CD4-positive, CD25-positive, alpha-beta regulatory T cell (primary cell): ENCODE data around the gene MRO. TPM values are rescaled to one million over a fixed set of nuclear protein-coding genes. Genes with fewer than 3 reads are reported as not detected.
"Not testable (repeated sequence)": the region's sequence is repeated elsewhere in the genome, so short reads cannot be mapped to it uniquely, and the experiment has no call there.

Source experiments
- ATAC-seq, 2 donors: fragments of 150-1000 bp; cut with Tn5 transposase; one replicate each; pipeline ENCODE4 v1.10.0; 2021; ENCODE audit warnings: low read depth in 2 of 2, moderate number of reproducible peaks in 2 of 2, moderate library complexity in 1 of 2
- DNase-seq, 3 donors: peaks; one replicate each; pipeline versions ENCODE4 v3.0.0 to v3.0.0-alpha.2; 2012 to 2022; ENCODE audit warnings: mixed read lengths in 1 of 3
- H3K27ac ChIP-seq: one replicate; pipeline ENCODE4 v1.7.0; 2013; ENCODE audit warnings: mild to moderate bottlenecking, low read length; ENCODE audit not compliant: insufficient read depth, poor library complexity, severe bottlenecking
- H3K27me3 ChIP-seq: one replicate; pipeline ENCODE4 v1.7.0; 2013; ENCODE audit warnings: low read length; ENCODE audit not compliant: control insufficient read depth, insufficient read depth
- H3K36me3 ChIP-seq: one replicate; pipeline ENCODE4 v1.7.0; 2013; ENCODE audit warnings: mild to moderate bottlenecking, low read length, moderate library complexity; ENCODE audit not compliant: control insufficient read depth, insufficient read depth
- H3K4me1 ChIP-seq: 2 replicates; pipeline ENCODE4 v1.7.0; 2013; ENCODE audit warnings: mild to moderate bottlenecking, low read length; ENCODE audit not compliant: insufficient read depth, control insufficient read depth, poor library complexity, severe bottlenecking
- H3K4me3 ChIP-seq: one replicate; pipeline ENCODE4 v1.7.0; 2013; ENCODE audit warnings: low read depth, mild to moderate bottlenecking, low read length, moderate library complexity
- H3K9me3 ChIP-seq, 2 experiments: 1 replicate in 1 of 2; 2 replicates in 1 of 2; pipeline ENCODE4 v1.7.0; 2013; ENCODE audit warnings: low read length in 2 of 2, mild to moderate bottlenecking in 1 of 2, moderate library complexity in 1 of 2; ENCODE audit not compliant: control insufficient read depth in 2 of 2
- H3K27ac Mint-ChIP-seq, 3 donors: one replicate each; pipeline ENCODE4 v1.8.0; 2020 to 2022; ENCODE audit warnings: mild to moderate bottlenecking in 3 of 3, mixed read lengths in 3 of 3, moderate library complexity in 2 of 3
- H3K27me3 Mint-ChIP-seq: one replicate; pipeline ENCODE4 v1.8.0; 2022; ENCODE audit warnings: mild to moderate bottlenecking, mixed read lengths
- H3K36me3 Mint-ChIP-seq: one replicate; pipeline ENCODE4 v1.8.0; 2020; ENCODE audit warnings: mixed read lengths
- H3K4me1 Mint-ChIP-seq, 4 donors: one replicate each; pipeline ENCODE4 v1.8.0; 2020 to 2022; ENCODE audit warnings: mixed read lengths in 4 of 4, mild to moderate bottlenecking in 1 of 4
- H3K4me3 Mint-ChIP-seq, 4 donors: one replicate each; pipeline ENCODE4 v1.8.0; 2020 to 2022; ENCODE audit warnings: mild to moderate bottlenecking in 4 of 4, mixed read lengths in 4 of 4, moderate library complexity in 3 of 4
- H3K9me3 Mint-ChIP-seq, 7 donors: one replicate each; pipeline ENCODE4 v1.8.0; 2020 to 2022; ENCODE audit warnings: mixed read lengths in 7 of 7, mild to moderate bottlenecking in 3 of 7, moderate library complexity in 2 of 7
- polyA plus RNA-seq, 4 donors: library from polyadenylated mRNA; unstranded; fragments of 300-500 nt; fragmentation: Illumina TruSeq; gene quantifications; one replicate each; pipeline ENCODE4 v1.2.3, GENCODE V29; 2021
- total RNA-seq: library from RNA; stranded (reverse); gene quantifications from one replicate; pipeline ENCODE4 v1.2.3, GENCODE V29; 2022

The MRO gene
- total and polyA plus RNA-seq, 5 donors from 2014 or later: not detected

GRCh38 chr18:50791599-50792438 lies 28.0 kb downstream of the MRO start:
- Mint-ChIP-seq H3K27me3 (peaks cover 16% of the 10 kb centered on the region), H3K4me1 (no peaks in the 10 kb centered on the region), H3K9me3 (peaks cover 0 to 2% (median 0%) of the 10 kb centered on the region in 7 donors)

GRCh38 chr18:50790948-50791347 lies 28.9 kb downstream of the MRO start:
- DNase-seq: no peak
- H3K4me1 ChIP-seq: no peaks in the 10 kb centered on the region
- no peak for ATAC-seq
- H3K9me3 ChIP-seq: no peaks in the 10 kb centered on the region
- no peaks in the 10 kb centered on the region for H3K36me3 ChIP-seq
- no peaks in the 10 kb centered on the region for H3K4me1 Mint-ChIP-seq
- no peak overlapping the region for H3K27ac ChIP-seq
- no peak overlapping the region for H3K4me3 Mint-ChIP-seq
- no peak overlapping the region for H3K4me3 ChIP-seq
- no peaks in the 10 kb centered on the region for H3K9me3 Mint-ChIP-seq
- peaks cover 7% of the 10 kb centered on the region for H3K27me3 Mint-ChIP-seq
- H3K36me3 Mint-ChIP-seq: no peaks in the 10 kb centered on the region
- peak overlapping the region in 1 of 3 donors; percentile 74 for H3K27ac Mint-ChIP-seq
- peaks cover 8% of the 10 kb centered on the region for H3K27me3 ChIP-seq

More at GRCh38 chr18:50791599-50792438, 28.0 kb downstream of the MRO start:
- Histone ChIP-seq H3K4me3 (no peak overlapping the region), H3K36me3 (no peaks in the 10 kb centered on the region), H3K9me3 (no peaks in the 10 kb centered on the region), H3K4me1 (no peaks in the 10 kb centered on the region), H3K27me3 (peaks cover 8% of the 10 kb centered on the region), H3K27ac (no peak overlapping the region)
- Mint-ChIP-seq H3K27ac (no peak overlapping the region), H3K4me3 (no peak overlapping the region), H3K36me3 (no peaks in the 10 kb centered on the region)
- no peak for DNase-seq
- ATAC-seq: no peak

- H3K27me3 ChIP-seq: peaks cover 8% of the 10 kb centered on the region
- H3K36me3 Mint-ChIP-seq: no peaks in the 10 kb centered on the region
- no peak overlapping the region for H3K4me3 ChIP-seq
- no peaks in the 10 kb centered on the region for H3K36me3 ChIP-seq
- no peaks in the 10 kb centered on the region for H3K4me1 Mint-ChIP-seq
- no peak overlapping the region for H3K4me3 Mint-ChIP-seq
- no peaks in the 10 kb centered on the region for H3K9me3 ChIP-seq
- ATAC-seq: no peak
- no peak overlapping the region for H3K27ac ChIP-seq
- DNase-seq: no peak
- peaks cover 5% of the 10 kb centered on the region for H3K27me3 Mint-ChIP-seq
- no peaks in the 10 kb centered on the region for H3K4me1 ChIP-seq
- H3K9me3 Mint-ChIP-seq: no peaks in the 10 kb centered on the region
- H3K27ac Mint-ChIP-seq: no peak overlapping the region
Measured at GRCh38 chr18:50790241-50790640, 29.6 kb downstream of the MRO start.

GRCh38 chr18:50788284-50788683 lies 31.5 kb downstream of the MRO start:
- no peaks in the 10 kb centered on the region for H3K9me3 ChIP-seq
- H3K4me3 ChIP-seq: no peak overlapping the region
- Mint-ChIP-seq H3K4me1 (no peaks in the 10 kb centered on the region), H3K27me3 (peaks cover 5% of the 10 kb centered on the region), H3K4me3 (no peak overlapping the region), H3K9me3 (peaks cover 0 to 2% (median 0%) of the 10 kb centered on the region in 7 donors), H3K27ac (no peak overlapping the region), H3K36me3 (no peaks in the 10 kb centered on the region)
- no peaks in the 10 kb centered on the region for H3K4me1 ChIP-seq
- H3K27ac ChIP-seq: no peak overlapping the region
- no peak for ATAC-seq
- no peaks in the 10 kb centered on the region for H3K36me3 ChIP-seq
- DNase-seq: no peak
- peaks cover 2% of the 10 kb centered on the region for H3K27me3 ChIP-seq

GRCh38 chr18:50786864-50787263 lies 33.0 kb downstream of the MRO start:
- ATAC-seq (no peak), DNase-seq (no peak)
- peaks cover 2% of the 10 kb centered on the region for H3K27me3 ChIP-seq
- H3K36me3 Mint-ChIP-seq: no peaks in the 10 kb centered on the region
- no peaks in the 10 kb centered on the region for H3K4me1 ChIP-seq
- H3K4me3 ChIP-seq: no peak overlapping the region
- H3K27me3 Mint-ChIP-seq: peaks cover 5% of the 10 kb centered on the region
- no peak overlapping the region for H3K27ac Mint-ChIP-seq
- no peaks in the 10 kb centered on the region for H3K36me3 ChIP-seq
- no peaks in the 10 kb centered on the region for H3K9me3 ChIP-seq
- H3K4me1 Mint-ChIP-seq: no peaks in the 10 kb centered on the region
- no peak overlapping the region for H3K27ac ChIP-seq
- H3K4me3 Mint-ChIP-seq: no peak overlapping the region
- peaks cover 0 to 2% (median 0%) of the 10 kb centered on the region in 7 donors for H3K9me3 Mint-ChIP-seq

- H3K27ac Mint-ChIP-seq: no peak overlapping the region
- H3K9me3 Mint-ChIP-seq: peaks cover 0 to 2% (median 0%) of the 10 kb centered on the region in 7 donors
- H3K36me3 Mint-ChIP-seq: no peaks in the 10 kb centered on the region
- Histone ChIP-seq H3K27ac (no peak overlapping the region), H3K9me3 (no peaks in the 10 kb centered on the region), H3K27me3 (peaks cover 2% of the 10 kb centered on the region), H3K36me3 (no peaks in the 10 kb centered on the region), H3K4me3 (no peak overlapping the region), H3K4me1 (no peaks in the 10 kb centered on the region)
- H3K4me1 Mint-ChIP-seq: no peaks in the 10 kb centered on the region
- H3K27me3 Mint-ChIP-seq: peaks cover 6% of the 10 kb centered on the region
- no peak overlapping the region for H3K4me3 Mint-ChIP-seq
- ATAC-seq: no peak
- DNase-seq: no peak
Measured at GRCh38 chr18:50783553-50783952, 36.3 kb downstream of the MRO start.

- not testable (repeated sequence) for ATAC-seq, H3K36me3 ChIP-seq, DNase-seq, H3K36me3 Mint-ChIP-seq, H3K27ac Mint-ChIP-seq, H3K4me3 Mint-ChIP-seq, H3K4me1 ChIP-seq, H3K9me3 Mint-ChIP-seq, H3K4me1 Mint-ChIP-seq, H3K27me3 ChIP-seq, H3K9me3 ChIP-seq, H3K27ac ChIP-seq, H3K4me3 ChIP-seq
- peaks cover 11% of the 10 kb centered on the region for H3K27me3 Mint-ChIP-seq
Measured at GRCh38 chr18:50779021-50779420, 40.8 kb downstream of the MRO start.

GRCh38 chr18:50776383-50776782 lies 43.4 kb downstream of the MRO start:
- Histone ChIP-seq H3K9me3 (no peaks in the 10 kb centered on the region), H3K36me3 (no peaks in the 10 kb centered on the region), H3K4me3 (no peak overlapping the region), H3K27ac (no peak overlapping the region), H3K27me3 (peaks cover 2% of the 10 kb centered on the region), H3K4me1 (no peaks in the 10 kb centered on the region)
- peaks cover 0 to 9% (median 0%) of the 10 kb centered on the region in 7 donors for H3K9me3 Mint-ChIP-seq
- H3K36me3 Mint-ChIP-seq: no peaks in the 10 kb centered on the region
- ATAC-seq (no peak), DNase-seq (no peak)
- peaks cover 15% of the 10 kb centered on the region for H3K27me3 Mint-ChIP-seq
- no peak overlapping the region for H3K4me3 Mint-ChIP-seq
- no peak overlapping the region for H3K27ac Mint-ChIP-seq
- no peaks in the 10 kb centered on the region for H3K4me1 Mint-ChIP-seq
